Mesenchymal stem cell (in vitro differentiated cells and primary cell): ENCODE measurements around the gene CYP46A1.

Experiments
- DNase-seq: peaks from one replicate; pipeline ENCODE4 v3.0.0-alpha.2; 2013
- H2AFZ ChIP-seq: one replicate; pipeline ENCODE4 v1.6.1; 2013; ENCODE audit warnings: low read depth, mild to moderate bottlenecking, control low read depth, inconsistent platforms, low read length, moderate library complexity
- H2AK5ac ChIP-seq: 2 replicates; pipeline ENCODE4 v1.6.1; 2013; ENCODE audit warnings: low read length, moderate library complexity, mild to moderate bottlenecking, inconsistent platforms; ENCODE audit not compliant: severe bottlenecking
- H2BK120ac ChIP-seq: one replicate; pipeline ENCODE4 v1.6.1; 2013; ENCODE audit warnings: low read depth, mild to moderate bottlenecking, inconsistent platforms, low read length, moderate library complexity
- H2BK12ac ChIP-seq, 2 experiments: one replicate each; pipeline ENCODE4 v1.6.1; 2013; ENCODE audit warnings: inconsistent platforms in 2 of 2, low read length in 2 of 2, mild to moderate bottlenecking in 2 of 2, moderate library complexity in 2 of 2, control low read depth in 1 of 2
- H2BK15ac ChIP-seq: one replicate; pipeline ENCODE4 v1.6.1; 2013; ENCODE audit warnings: mild to moderate bottlenecking, low read depth, inconsistent platforms; ENCODE audit not compliant: poor library complexity, severe bottlenecking
- H2BK5ac ChIP-seq: 2 replicates; pipeline ENCODE4 v1.6.1; 2013; ENCODE audit warnings: low read depth, mild to moderate bottlenecking, low read length, control low read depth, inconsistent platforms; ENCODE audit not compliant: poor library complexity, severe bottlenecking
- H3K14ac ChIP-seq, 2 experiments: one replicate each; pipeline ENCODE4 v1.6.1; 2013; ENCODE audit warnings: inconsistent platforms in 2 of 2, low read length in 2 of 2, control low read depth in 1 of 2, mild to moderate bottlenecking in 1 of 2, moderate library complexity in 1 of 2
- H3K18ac ChIP-seq, 2 experiments: one replicate each; pipeline ENCODE4 v1.6.1; 2013; ENCODE audit warnings: inconsistent platforms in 2 of 2, low read length in 2 of 2, control low read depth in 1 of 2, low read depth in 1 of 2, mild to moderate bottlenecking in 1 of 2
- H3K23ac ChIP-seq, 2 experiments: one replicate each; pipeline ENCODE4 v1.6.1; 2013; ENCODE audit warnings: inconsistent platforms in 2 of 2, low read length in 2 of 2, mild to moderate bottlenecking in 2 of 2, moderate library complexity in 2 of 2, control low read depth in 1 of 2
- H3K27ac ChIP-seq: 2 replicates; pipeline ENCODE4 v1.5.1; 2013; ENCODE audit warnings: mild to moderate bottlenecking, moderate library complexity, low read length, control low read depth, inconsistent platforms; ENCODE audit not compliant: poor library complexity, severe bottlenecking
- H3K27me3 ChIP-seq, 2 experiments: 2 replicates each; pipeline versions ENCODE4 v1.6.1 to v1.7.0; 2013; ENCODE audit warnings: low read length in 2 of 2, mild to moderate bottlenecking in 2 of 2, moderate library complexity in 2 of 2, control low read depth in 1 of 2, inconsistent platforms in 1 of 2; ENCODE audit not compliant: control insufficient read depth in 1 of 2, insufficient read depth in 1 of 2
- H3K36me3 ChIP-seq, 2 experiments: 2 replicates each; pipeline versions ENCODE4 v1.6.1 to v1.7.0; 2013; ENCODE audit warnings: low read length in 2 of 2, control low read depth in 1 of 2, inconsistent platforms in 1 of 2, low read depth in 1 of 2, mild to moderate bottlenecking in 1 of 2; ENCODE audit not compliant: insufficient read depth in 2 of 2, control insufficient read depth in 1 of 2
- H3K4ac ChIP-seq, 2 experiments: one replicate each; pipeline ENCODE4 v1.6.1; 2013; ENCODE audit warnings: inconsistent platforms in 2 of 2, low read length in 2 of 2, mild to moderate bottlenecking in 2 of 2, moderate library complexity in 2 of 2, control low read depth in 1 of 2, low read depth in 1 of 2
- H3K4me1 ChIP-seq: 2 replicates; pipeline ENCODE4 v1.6.1; 2013; ENCODE audit warnings: low read depth, low read length, control low read depth; ENCODE audit not compliant: control insufficient read depth, insufficient read depth
- H3K4me2 ChIP-seq: 2 replicates; pipeline ENCODE4 v1.6.1; 2013; ENCODE audit warnings: low read length, mild to moderate bottlenecking, inconsistent platforms; ENCODE audit not compliant: poor library complexity, severe bottlenecking
- H3K4me3 ChIP-seq, 2 experiments: 2 replicates each; pipeline versions ENCODE4 v1.5.1 to v1.7.0; 2013; ENCODE audit warnings: low read length in 2 of 2, mild to moderate bottlenecking in 2 of 2, control low read depth in 1 of 2, low read depth in 1 of 2; ENCODE audit not compliant: insufficient read depth in 1 of 2
- H3K79me1 ChIP-seq: replicated peaks from 2 replicates; pipeline ENCODE4 v1.6.1; 2013; ENCODE audit warnings: mild to moderate bottlenecking, control low read depth, low read length, inconsistent platforms; ENCODE audit not compliant: poor library complexity, severe bottlenecking
- H3K9ac ChIP-seq: 2 replicates; pipeline ENCODE4 v1.7.0; 2013; ENCODE audit warnings: mild to moderate bottlenecking, low read length, moderate library complexity
- H3K9me3 ChIP-seq: 2 replicates; pipeline ENCODE4 v1.7.0; 2013; ENCODE audit warnings: mild to moderate bottlenecking, low read length; ENCODE audit not compliant: control insufficient read depth
- H4K8ac ChIP-seq: one replicate; pipeline ENCODE4 v1.6.1; 2013; ENCODE audit warnings: inconsistent platforms, mild to moderate bottlenecking, low read length, moderate library complexity
- H4K91ac ChIP-seq: one replicate; pipeline ENCODE4 v1.6.1; 2013; ENCODE audit warnings: mild to moderate bottlenecking, low read length, inconsistent platforms
- WGBS: methylation state at CpG from one replicate; pipeline ENCODE4 v1.1.7; 2013; ENCODE audit warnings: mixed read lengths; 5-methylcytosine and 5-hydroxymethylcytosine counted together

Gene CYP46A1

GRCh38 chr14:99729991-99730875 lies 46.1 kb downstream of the CYP46A1 start:
- Histone ChIP-seq H3K9me3 (no peaks in the 10 kb centered on the region), H3K27ac (no peak overlapping the region), H4K8ac (no peak overlapping the region), H2BK120ac (no peak overlapping the region), H4K91ac (peak overlapping the region; percentile 40), H3K23ac (no peak overlapping the region), H2AFZ (peak overlapping the region; percentile 33), H3K4me3 (peak overlapping the region; percentile 56 to 72), H3K36me3 (no peaks in the 10 kb centered on the region), H3K18ac (peak overlapping the region in 1 of 2 experiments; percentile 48), H3K14ac (no peak overlapping the region), H3K4me1 (peaks cover 22% of the 10 kb centered on the region), H2BK15ac (no peak overlapping the region), H3K4ac (no peak overlapping the region), H3K4me2 (peak overlapping the region; percentile 90), H3K27me3 (peaks cover 19 to 43% of the 10 kb centered on the region in 2 experiments), H2BK5ac (no peak overlapping the region), H2AK5ac (no peak overlapping the region), H3K79me1 (no peaks in the 10 kb centered on the region), H3K9ac (peak overlapping the region; percentile 74), H2BK12ac (peak overlapping the region in 1 of 2 experiments; percentile 47)
- DNase-seq, result peak; percentile 39
- 3% methylated on average over 74 of the region's 75 CpGs for WGBS

GRCh38 chr14:99730876-99731546 lies 46.9 kb downstream of the CYP46A1 start:
- H3K36me3 ChIP-seq, result no peaks in the 10 kb centered on the region
- WGBS, result 83% methylated on average over 4 of the region's 13 CpGs
- H3K4me2 ChIP-seq, result no peak overlapping the region
- no peak overlapping the region for H2BK120ac ChIP-seq
- H2BK12ac ChIP-seq, result no peak overlapping the region
- peak overlapping the region; percentile 74 for H3K9ac ChIP-seq
- H3K4me1 ChIP-seq, result peaks cover 19% of the 10 kb centered on the region
- no peak overlapping the region for H3K23ac ChIP-seq
- H4K91ac ChIP-seq, result no peak overlapping the region
- H2AK5ac ChIP-seq, result no peak overlapping the region
- H2BK5ac ChIP-seq, result no peak overlapping the region
- H2AFZ ChIP-seq, result no peak overlapping the region
- peak overlapping the region; percentile 56 to 72 for H3K4me3 ChIP-seq
- no peaks in the 10 kb centered on the region for H3K79me1 ChIP-seq
- peak overlapping the region in 1 of 2 experiments; percentile 48 for H3K18ac ChIP-seq
- no peak overlapping the region for H2BK15ac ChIP-seq
- H3K27ac ChIP-seq, result no peak overlapping the region
- H4K8ac ChIP-seq, result no peak overlapping the region
- H3K14ac ChIP-seq, result no peak overlapping the region
- no peak overlapping the region for H3K4ac ChIP-seq
- no peaks in the 10 kb centered on the region for H3K9me3 ChIP-seq
- peaks cover 11 to 35% of the 10 kb centered on the region in 2 experiments for H3K27me3 ChIP-seq
- no peak for DNase-seq

GRCh38 chr14:99731547-99732435 lies 47.7 kb downstream of the CYP46A1 start:
- Histone ChIP-seq H3K4ac (no peak overlapping the region), H3K4me2 (no peak overlapping the region), H3K9ac (no peak overlapping the region), H3K4me1 (peaks cover 14% of the 10 kb centered on the region), H4K8ac (no peak overlapping the region), H3K36me3 (no peaks in the 10 kb centered on the region), H2AFZ (no peak overlapping the region), H3K27me3 (peaks cover 11 to 34% of the 10 kb centered on the region in 2 experiments), H2BK15ac (no peak overlapping the region), H3K79me1 (no peaks in the 10 kb centered on the region), H3K18ac (no peak overlapping the region), H2BK120ac (no peak overlapping the region), H2AK5ac (no peak overlapping the region), H3K9me3 (no peaks in the 10 kb centered on the region), H3K23ac (no peak overlapping the region), H2BK12ac (no peak overlapping the region), H3K27ac (no peak overlapping the region), H3K14ac (no peak overlapping the region), H4K91ac (no peak overlapping the region), H2BK5ac (no peak overlapping the region), H3K4me3 (no peak overlapping the region)
- DNase-seq, result no peak
- WGBS, result 93% methylated on average over 30 of the region's 32 CpGs
